ENCODE data around the gene IRX3. TPM values are rescaled to one million over a fixed set of nuclear protein-coding genes. Genes with fewer than 3 reads are reported as not detected.

IRX3 gene
- total RNA-seq, 1 experiment from 2014 or later, result not detected

DNA sequence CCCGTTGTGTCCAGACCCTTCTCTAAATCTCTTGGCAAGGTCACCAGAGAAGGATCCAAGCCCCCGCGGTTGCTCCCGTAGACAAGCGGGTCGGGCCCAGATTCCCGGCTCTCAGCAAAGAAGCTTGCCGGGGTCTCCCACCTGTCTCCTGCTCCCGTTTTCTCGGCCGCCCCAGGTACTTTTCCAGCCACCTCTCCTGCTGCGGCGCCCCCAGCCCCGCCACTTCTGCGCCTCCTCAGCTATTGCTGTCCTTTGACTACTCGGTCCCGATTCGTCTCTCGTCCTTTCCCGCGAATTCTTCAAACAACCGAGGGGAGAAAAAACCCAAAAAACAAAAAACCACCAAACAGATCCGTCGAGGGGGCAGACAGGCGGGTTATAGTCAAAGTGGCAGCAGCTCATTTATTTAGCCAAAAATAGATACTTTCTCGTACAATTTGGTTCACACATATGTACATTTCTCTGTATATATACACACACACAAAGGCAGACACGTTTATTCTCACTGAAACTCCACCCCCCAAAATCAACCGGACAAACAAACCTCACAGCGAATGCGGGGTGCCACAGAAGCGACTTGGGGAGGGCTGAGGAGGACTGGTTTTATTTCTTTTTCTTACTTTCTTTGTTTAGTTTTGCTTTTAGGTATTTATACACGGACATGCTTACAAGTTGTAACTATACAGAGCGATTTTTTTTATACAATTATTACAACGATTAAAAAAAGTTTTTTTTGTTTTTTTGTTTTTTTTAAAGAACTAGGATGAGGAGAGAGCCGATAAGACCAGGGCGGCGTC is 3.5 kb downstream of the IRX3 start:
- no peaks in the 10 kb centered on the region for H3K79me2 ChIP-seq (ENCODE audit: low read length)
- intact Hi-C loops (cut with micrococcal nuclease), result loop anchor here (5.0 kb wide), 1 partner anchor 511 kb away; no protein-coding TSS in a partner anchor
- no peaks in the 10 kb centered on the region for H3K4me1 ChIP-seq (ENCODE audit: insufficient read depth, low read length)
- no peaks in the 10 kb centered on the region for H3K36me3 ChIP-seq (ENCODE audit: low read depth, low read length)
- no peak overlapping the region for H3K4me3 ChIP-seq (ENCODE audit: low read length)
- TF ChIP-seq CTCF (conservative IDR thresholded peaks at IDR 0.05; ENCODE audit: low read depth, low read length) (no peak), EZH2phosphoT487 (IDR thresholded peaks at IDR 0.05; ENCODE audit: borderline replicate concordance, low read length) (no peak), EZH2 (IDR thresholded peaks at IDR 0.05; ENCODE audit: low read length, unreplicated experiment) (no peak)
- no peaks in the 10 kb centered on the region for H3K9me3 ChIP-seq (ENCODE audit: low read length)
- no peaks in the 10 kb centered on the region for H3F3A ChIP-seq (ENCODE audit: low read length, unreplicated experiment)
- H3K27ac ChIP-seq (ENCODE audit: low read length), result no peak overlapping the region
- ChIA-PET POLR2A (ENCODE audit: unreplicated experiment) (no interaction called here), CTCF (no interaction called here)
- ATAC-seq (no peak), DNase-seq (no peak)
- no TSS peak for BruUV-seq (replicated peaks)
- no peak overlapping the region for H3K4me2 ChIP-seq (ENCODE audit: low read length)
- H4K20me1 ChIP-seq (ENCODE audit: low read length), result no peaks in the 10 kb centered on the region
- H2AFZ ChIP-seq (ENCODE audit: low read length), result no peak overlapping the region
- peaks cover 46% of the 10 kb centered on the region for H3K27me3 ChIP-seq (ENCODE audit: low read length)
- H3K9ac ChIP-seq (ENCODE audit: low read length), result no peak overlapping the region
- no peaks in the 10 kb centered on the region for H3K9me2 ChIP-seq (replicated peaks; ENCODE audit: low read length)

GRCh38 chr16:54282202-54282927 is 4.2 kb downstream of the IRX3 start:
- no peaks in the 10 kb centered on the region for H3K4me1 ChIP-seq (ENCODE audit: insufficient read depth, low read length)
- H3K27me3 ChIP-seq (ENCODE audit: low read length), result peaks cover 43% of the 10 kb centered on the region
- no peaks in the 10 kb centered on the region for H4K20me1 ChIP-seq (ENCODE audit: low read length)
- DNase-seq, result peak; percentile 4
- TF ChIP-seq CTCF (conservative IDR thresholded peaks at IDR 0.05; ENCODE audit: low read depth, low read length), result no peak; the same call in 1 of the 2 replicates
- no peak for TF ChIP-seq EZH2 (IDR thresholded peaks at IDR 0.05; ENCODE audit: low read length, unreplicated experiment)
- TF ChIP-seq EZH2phosphoT487 (IDR thresholded peaks at IDR 0.05; ENCODE audit: borderline replicate concordance, low read length), result no peak
- H3K9me2 ChIP-seq (replicated peaks; ENCODE audit: low read length), result no peaks in the 10 kb centered on the region
- CTCF ChIA-PET, result no interaction called here
- intact Hi-C loops (cut with micrococcal nuclease), result loop anchor here (5.0 kb wide), 1 partner anchor 510 kb away; no protein-coding TSS in a partner anchor
- H3K9me3 ChIP-seq (ENCODE audit: low read length), result no peaks in the 10 kb centered on the region
- H3K36me3 ChIP-seq (ENCODE audit: low read depth, low read length), result no peaks in the 10 kb centered on the region
- BruUV-seq (replicated peaks), result no TSS peak
- H3K4me2 ChIP-seq (ENCODE audit: low read length), result no peak overlapping the region
- no peak overlapping the region for H2AFZ ChIP-seq (ENCODE audit: low read length)
- H3K4me3 ChIP-seq (ENCODE audit: low read length), result no peak overlapping the region
- no peak overlapping the region for H3K9ac ChIP-seq (ENCODE audit: low read length)
- no peak for ATAC-seq
- no peaks in the 10 kb centered on the region for H3K79me2 ChIP-seq (ENCODE audit: low read length)
- no peaks in the 10 kb centered on the region for H3F3A ChIP-seq (ENCODE audit: low read length, unreplicated experiment)
- POLR2A ChIA-PET (ENCODE audit: unreplicated experiment), result no interaction called here
- H3K27ac ChIP-seq (ENCODE audit: low read length), result no peak overlapping the region
